Esophagus (tissue), 2 donors: ENCODE measurements around the gene HDAC9. TPM values are rescaled to one million over a fixed set of nuclear protein-coding genes. Genes with fewer than 3 reads are reported as not detected.

Experiments
- H3K27ac ChIP-seq, 2 donors: one replicate each; pipeline ENCODE4 v1.5.1; 2013; ENCODE audit warnings: low read depth in 2 of 2, mild to moderate bottlenecking in 2 of 2, inconsistent platforms in 1 of 2, low read length in 1 of 2, moderate library complexity in 1 of 2
- H3K27me3 ChIP-seq, 2 donors: one replicate each; pipeline ENCODE4 v1.6.1; 2013; ENCODE audit warnings: low read length in 2 of 2, control low read depth in 1 of 2, mild to moderate bottlenecking in 1 of 2; ENCODE audit not compliant: insufficient read depth in 2 of 2, control insufficient read depth in 1 of 2
- H3K36me3 ChIP-seq, 2 donors: one replicate each; pipeline ENCODE4 v1.6.1; 2013; ENCODE audit warnings: low read length in 1 of 2; ENCODE audit not compliant: control insufficient read depth in 2 of 2, insufficient read depth in 2 of 2
- H3K4me1 ChIP-seq, 2 donors: one replicate each; pipeline ENCODE4 v1.6.1; 2013; ENCODE audit warnings: low read length in 1 of 2; ENCODE audit not compliant: control insufficient read depth in 2 of 2, insufficient read depth in 2 of 2
- H3K4me3 ChIP-seq, 2 donors: one replicate each; pipeline ENCODE4 v1.5.1; 2013; ENCODE audit warnings: low read length in 2 of 2, mild to moderate bottlenecking in 2 of 2, low read depth in 1 of 2, moderate library complexity in 1 of 2
- H3K9me3 ChIP-seq, 2 donors: one replicate each; pipeline ENCODE4 v1.6.1; 2013; ENCODE audit warnings: mild to moderate bottlenecking in 2 of 2, low read depth in 1 of 2, low read length in 1 of 2, moderate library complexity in 1 of 2; ENCODE audit not compliant: control insufficient read depth in 2 of 2, insufficient read depth in 1 of 2
- WGBS, 2 donors: extraction: QIAGEN DNeasy Blood & Tissue Kit; methylation state at CpG; one replicate each; pipeline ENCODE4 v1.1.7; 2013; 5-methylcytosine and 5-hydroxymethylcytosine counted together
- polyA plus RNA-seq, 2 donors: library from polyadenylated mRNA; stranded (reverse); fragments of 200-250 nt; gene quantifications; one replicate each; pipeline ENCODE4 v1.2.3, GENCODE V29; 2013
- donor health status: healthy with polysubstance abuse.
- donor health status: Bipolar disorder and iron deficiency.

Gene HDAC9
- polyA plus RNA-seq, 2 donors, result 0.69 to 1.1 TPM

DNA sequence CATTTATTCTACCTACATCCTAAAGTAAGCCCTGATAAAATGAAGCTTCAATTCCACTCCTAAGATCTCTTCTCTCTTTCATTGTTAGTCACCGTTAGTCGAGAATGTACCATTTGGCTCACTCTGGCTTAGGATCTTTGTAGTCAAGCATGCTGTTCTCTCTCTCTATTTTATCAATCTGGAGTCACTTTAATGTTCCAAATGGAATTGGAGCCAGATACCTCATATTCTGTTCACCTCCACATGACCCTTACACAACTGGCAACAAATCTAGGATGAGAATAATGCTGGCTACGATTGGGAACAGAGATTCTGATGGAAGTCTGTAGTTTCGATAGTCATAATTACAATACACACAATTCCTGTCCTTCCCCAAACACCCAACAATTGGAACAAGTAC is 408.1 kb downstream of the HDAC9 start:
- Histone ChIP-seq H3K9me3 (no peaks in the 10 kb centered on the region), H3K4me3 (no peak overlapping the region), H3K4me1 (no peaks in the 10 kb centered on the region), H3K36me3 (no peaks in the 10 kb centered on the region), H3K27me3 (no peaks in the 10 kb centered on the region), H3K27ac (no peak overlapping the region)
- 59 to 66% methylated on average over 4 of the region's 4 CpGs for WGBS, 2 donors

DNA sequence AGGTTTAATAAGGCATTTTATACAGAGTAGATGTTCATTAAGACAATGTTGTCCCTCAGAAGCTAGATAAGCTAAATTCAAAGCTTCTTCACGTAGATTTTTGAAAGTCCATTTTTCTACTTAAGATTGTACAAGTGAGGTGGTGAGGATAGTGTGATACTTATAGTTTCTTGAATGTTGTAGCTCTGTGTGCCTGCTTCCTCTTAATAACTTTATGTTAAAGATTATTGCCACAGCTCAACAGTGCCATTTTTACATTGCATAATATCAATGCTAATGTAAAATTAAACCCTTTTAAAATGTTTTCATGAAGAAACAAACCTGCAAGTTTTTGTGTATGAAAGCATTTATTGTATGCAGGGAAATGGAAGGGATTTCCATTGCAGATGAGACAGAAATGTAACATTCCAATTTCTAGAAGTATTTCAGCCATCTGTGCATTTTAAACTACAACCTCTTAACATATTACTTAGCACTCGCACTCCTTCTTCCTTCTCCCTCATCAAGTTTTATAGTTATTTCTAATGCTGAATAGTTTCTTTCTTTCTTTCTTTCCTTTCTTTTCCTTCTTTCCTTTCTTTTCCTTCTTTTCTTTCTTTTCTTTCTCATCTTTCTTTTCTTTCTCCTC is 409.9 kb downstream of the HDAC9 start:
- Histone ChIP-seq H3K4me1 (no peaks in the 10 kb centered on the region), H3K27ac (no peak overlapping the region), H3K4me3 (no peak overlapping the region), H3K9me3 (no peaks in the 10 kb centered on the region), H3K27me3 (no peaks in the 10 kb centered on the region), H3K36me3 (no peaks in the 10 kb centered on the region)
- WGBS, 2 donors, result 93 to 95% methylated on average over 2 of the region's 2 CpGs

DNA sequence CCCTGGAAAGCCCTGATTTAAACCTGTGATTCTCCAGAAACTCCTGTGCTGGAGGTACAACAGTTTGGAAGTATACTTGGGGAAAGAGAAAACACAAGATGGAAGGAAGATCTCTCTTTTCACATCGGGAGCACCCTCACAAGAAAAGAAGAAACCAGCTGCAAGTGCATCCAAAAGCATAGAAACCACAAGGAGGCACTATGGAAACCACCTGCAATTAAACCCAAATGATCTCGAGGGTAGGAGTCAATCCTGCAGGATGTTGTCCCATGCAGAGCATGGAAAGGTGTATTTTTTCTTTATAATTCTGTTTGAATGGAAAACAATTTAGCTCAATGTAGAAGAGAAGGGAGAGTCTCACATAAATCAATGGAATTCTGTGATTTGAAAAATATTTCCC is 411.4 kb downstream of the HDAC9 start:
- Histone ChIP-seq H3K27me3 (no peaks in the 10 kb centered on the region), H3K4me1 (no peaks in the 10 kb centered on the region), H3K9me3 (no peaks in the 10 kb centered on the region), H3K4me3 (no peak overlapping the region), H3K36me3 (no peaks in the 10 kb centered on the region), H3K27ac (no peak overlapping the region)
- WGBS, 2 donors, result 54 to 61% methylated on average over 2 of the region's 2 CpGs

DNA sequence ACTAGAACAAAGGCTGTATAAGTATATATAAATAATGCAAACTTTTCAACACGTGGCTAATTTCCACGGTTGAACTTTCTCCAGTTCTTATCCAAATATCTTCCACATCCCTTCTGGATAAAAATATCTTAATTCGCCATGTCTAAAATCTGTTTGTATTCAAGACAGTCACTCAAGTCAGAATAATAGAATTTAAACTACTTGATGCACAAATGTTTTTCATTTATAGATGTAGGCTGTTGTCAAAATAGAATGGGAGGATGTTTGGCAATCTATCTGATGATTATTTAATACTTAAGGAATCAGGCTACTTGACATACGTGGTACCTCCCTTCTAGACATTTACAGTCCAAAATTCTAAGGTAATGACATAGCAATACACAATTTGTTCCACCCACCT is 417.6 kb downstream of the HDAC9 start:
- Histone ChIP-seq H3K9me3 (no peaks in the 10 kb centered on the region), H3K4me1 (no peaks in the 10 kb centered on the region), H3K27me3 (no peaks in the 10 kb centered on the region), H3K36me3 (no peaks in the 10 kb centered on the region), H3K27ac (no peak overlapping the region), H3K4me3 (no peak overlapping the region)
- WGBS, 2 donors, result 64% methylated on average over 4 of the region's 4 CpGs

DNA sequence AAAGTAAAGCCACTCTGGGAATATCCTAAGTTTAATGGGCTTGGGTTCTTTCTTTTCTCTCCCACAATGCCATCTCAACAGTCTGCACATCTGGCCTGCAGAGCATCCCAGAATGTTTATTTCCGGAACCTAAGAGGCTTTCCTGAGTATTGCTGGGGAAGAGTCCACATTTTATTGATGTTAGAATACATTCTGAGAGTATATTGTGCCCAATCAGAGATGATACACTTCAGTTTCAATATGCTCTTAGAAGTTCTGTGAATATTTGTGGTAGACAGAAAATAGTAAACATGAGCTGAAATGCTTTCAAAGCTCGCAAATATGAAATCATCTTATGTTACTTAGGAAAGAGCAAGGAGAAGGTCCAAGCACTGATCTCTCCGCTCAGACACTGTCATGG is 421.3 kb downstream of the HDAC9 start:
- Histone ChIP-seq H3K4me1 (no peaks in the 10 kb centered on the region), H3K27ac (no peak overlapping the region), H3K9me3 (no peaks in the 10 kb centered on the region), H3K36me3 (no peaks in the 10 kb centered on the region), H3K4me3 (no peak overlapping the region), H3K27me3 (no peaks in the 10 kb centered on the region)
- 77 to 91% methylated on average over 3 of the region's 3 CpGs for WGBS, 2 donors

DNA sequence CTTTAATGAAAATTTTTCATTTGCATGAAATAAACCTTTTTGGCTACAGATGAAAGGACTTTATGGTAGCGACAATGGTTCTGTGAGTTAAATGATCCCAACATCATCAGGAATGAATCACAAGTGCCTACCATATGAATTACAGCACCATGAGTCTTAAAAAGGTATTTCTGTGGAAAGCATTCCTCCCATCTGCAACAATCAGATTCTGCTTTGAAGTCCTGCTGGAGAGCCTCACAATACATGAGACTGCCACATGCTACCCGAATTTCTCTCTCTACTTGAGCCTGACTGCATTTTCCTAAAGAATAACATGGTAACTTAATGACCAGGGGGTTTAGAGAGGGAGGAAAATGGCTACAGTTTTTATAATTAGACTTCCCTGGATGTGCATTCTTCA is 431.6 kb downstream of the HDAC9 start:
- no peaks in the 10 kb centered on the region for H3K9me3 ChIP-seq
- 59 to 63% methylated on average over 2 of the region's 2 CpGs for WGBS, 2 donors
- no peaks in the 10 kb centered on the region for H3K27me3 ChIP-seq
- no peak overlapping the region for H3K4me3 ChIP-seq
- H3K36me3 ChIP-seq, result no peaks in the 10 kb centered on the region
- no peaks in the 10 kb centered on the region for H3K4me1 ChIP-seq
- H3K27ac ChIP-seq, result no peak overlapping the region

DNA sequence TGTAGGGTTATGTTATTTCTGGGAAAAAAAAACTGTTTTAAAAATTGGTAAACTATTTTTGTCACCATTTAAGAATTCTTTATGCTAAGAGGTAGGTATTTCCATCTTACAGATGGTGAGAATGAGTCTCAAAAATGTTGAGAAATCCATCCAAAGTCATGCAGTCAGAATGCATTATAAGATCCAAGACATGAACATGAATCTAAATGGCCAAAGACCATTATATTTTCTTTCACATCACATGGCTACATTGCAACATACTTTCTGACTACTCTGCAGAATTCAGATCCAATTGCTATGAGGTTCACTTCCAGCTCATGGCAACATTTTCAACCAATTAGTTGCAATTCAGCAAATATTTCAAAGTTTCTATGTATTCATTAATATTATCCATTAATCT is 440.7 kb downstream of the HDAC9 start:
- no peak overlapping the region for H3K4me3 ChIP-seq
- H3K27ac ChIP-seq, result no peak overlapping the region
- no peaks in the 10 kb centered on the region for H3K27me3 ChIP-seq
- no peaks in the 10 kb centered on the region for H3K36me3 ChIP-seq
- no peaks in the 10 kb centered on the region for H3K9me3 ChIP-seq
- no peaks in the 10 kb centered on the region for H3K4me1 ChIP-seq

DNA sequence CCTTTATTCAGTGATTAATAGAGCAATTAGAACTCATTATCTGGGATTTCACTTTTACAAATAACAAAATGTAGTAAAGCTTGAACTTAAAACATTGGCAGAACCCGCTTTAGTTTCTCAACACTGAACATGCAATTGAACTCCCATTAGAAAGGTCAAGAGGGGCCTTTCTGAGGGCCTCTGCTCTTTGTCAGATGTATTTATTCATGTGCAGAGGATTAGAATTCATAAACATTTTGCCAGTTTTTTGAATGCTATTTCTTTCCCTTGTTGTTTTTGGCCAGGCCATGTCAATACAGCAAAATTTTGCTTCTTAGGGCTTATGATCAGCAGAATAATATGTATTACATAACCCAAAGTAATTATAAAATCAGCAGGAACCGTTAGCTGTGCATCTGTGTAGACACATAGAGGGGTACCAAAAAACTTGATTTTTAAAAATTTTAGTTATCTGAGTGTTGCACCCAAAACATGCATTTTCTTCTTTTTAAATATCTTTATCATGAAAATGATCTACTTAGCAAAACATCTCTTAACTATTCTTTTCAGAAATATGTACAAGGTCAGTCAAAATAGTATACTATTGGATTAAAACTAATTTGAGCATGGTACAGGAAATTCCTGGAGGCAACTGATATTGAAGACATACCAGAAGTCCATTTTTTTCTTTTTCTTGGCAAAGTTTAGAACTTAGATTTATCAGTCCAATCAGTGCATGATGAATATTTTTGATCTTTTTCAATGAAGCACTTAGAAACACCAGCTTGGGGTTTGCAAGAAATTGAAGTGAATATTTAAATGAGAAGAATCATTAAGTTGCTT is 444.4 kb downstream of the HDAC9 start:
- H3K27ac ChIP-seq, result no peak overlapping the region
- 67 to 74% methylated on average over 2 of the region's 2 CpGs for WGBS, 2 donors
- H3K9me3 ChIP-seq, result no peaks in the 10 kb centered on the region
- no peak overlapping the region for H3K4me3 ChIP-seq
- H3K4me1 ChIP-seq, result no peaks in the 10 kb centered on the region
- H3K36me3 ChIP-seq, result no peaks in the 10 kb centered on the region
- no peaks in the 10 kb centered on the region for H3K27me3 ChIP-seq

DNA sequence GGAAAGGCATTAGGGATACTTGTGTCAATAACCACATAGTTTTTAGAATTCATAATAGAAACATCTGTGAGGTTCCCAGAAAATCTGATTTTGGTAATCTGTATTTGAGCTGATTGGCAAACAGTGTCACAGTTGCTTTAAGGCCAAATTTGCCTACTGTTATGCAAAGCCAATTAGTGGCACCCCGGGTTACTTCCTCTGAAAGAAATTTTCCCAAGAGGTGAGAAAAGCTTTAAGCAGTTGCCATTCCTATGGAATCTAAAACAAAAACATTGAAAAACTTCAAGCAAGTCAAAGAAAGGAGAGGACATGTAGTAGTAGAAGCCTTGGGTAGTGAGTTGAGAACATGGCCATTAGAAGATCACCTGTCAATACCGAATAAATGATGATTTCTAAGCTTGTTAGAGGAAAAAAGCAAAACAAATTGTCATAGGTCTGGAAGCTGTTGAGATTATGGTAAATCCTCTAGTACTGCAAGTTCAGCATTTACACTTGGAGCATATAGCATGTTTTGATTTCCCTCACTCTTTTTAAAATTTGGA is 445.1 kb downstream of the HDAC9 start:
- no peaks in the 10 kb centered on the region for H3K9me3 ChIP-seq
- no peaks in the 10 kb centered on the region for H3K4me1 ChIP-seq
- H3K27ac ChIP-seq, result no peak overlapping the region
- 21 to 44% methylated on average over 2 of the region's 2 CpGs for WGBS, 2 donors
- no peaks in the 10 kb centered on the region for H3K27me3 ChIP-seq
- no peak overlapping the region for H3K4me3 ChIP-seq
- no peaks in the 10 kb centered on the region for H3K36me3 ChIP-seq

DNA sequence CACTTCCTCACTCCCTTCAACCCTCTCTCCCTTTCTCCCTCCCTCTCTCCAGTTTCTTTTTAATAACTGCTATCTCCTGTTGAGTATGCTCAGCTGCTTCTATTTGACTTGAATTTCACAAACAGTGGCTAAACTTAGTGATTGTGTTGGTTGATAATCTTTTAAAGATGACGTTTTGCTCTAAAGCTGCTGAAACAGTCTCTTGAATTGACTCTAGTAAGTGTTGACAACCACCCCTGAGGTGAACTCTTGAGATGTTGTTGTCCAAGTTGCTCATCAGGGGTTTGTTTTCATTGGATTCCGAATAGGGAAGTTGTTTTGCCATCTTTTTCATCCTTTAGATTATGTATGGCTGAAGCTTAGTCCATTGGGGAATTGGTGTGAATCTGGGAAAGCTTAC is 445.7 kb downstream of the HDAC9 start:
- Histone ChIP-seq H3K9me3 (no peaks in the 10 kb centered on the region), H3K27me3 (no peaks in the 10 kb centered on the region), H3K27ac (no peak overlapping the region), H3K4me1 (no peaks in the 10 kb centered on the region), H3K4me3 (no peak overlapping the region), H3K36me3 (no peaks in the 10 kb centered on the region)
- WGBS, 2 donors, result 43 to 52% methylated on average over 2 of the region's 2 CpGs
